RWPE1 (cell line): ENCODE measurements around the gene PTPRCAP.
"Not testable (repeated sequence)": the region's sequence is repeated elsewhere in the genome, so short reads cannot be mapped to it uniquely, and the experiment has no call there.

Source experiments
- CTCF ChIA-PET: fragments of 350-600 bp; sonication (Branson Sonifier 250); formaldehyde crosslinking; extraction: SDS; loops from one replicate; lab custom pipeline; 2021; lab: Yijun Ruan, JAX
- POLR2A ChIA-PET: fragments of 400-600 bp; formaldehyde crosslinking; extraction: SDS; loops from one replicate; lab custom pipeline; 2020; ENCODE audit warnings: antibody characterized with exemption; ENCODE audit not compliant: low non-redundant PET; lab: Yijun Ruan, JAX
- DNase-seq: peaks from one replicate; pipeline ENCODE4 v3.0.0; 2012; ENCODE audit warnings: low spot score
- H3K27ac ChIP-seq: fragments of 450-650 bp; 2 replicates; pipeline ENCODE4 v1.5.1; 2017
- CTCF ChIP-seq: fragments of 450-650 bp; conservative IDR thresholded peaks from 2 replicates; pipeline ENCODE4 v1.5.1; 2017; ENCODE audit warnings: low read depth, mild to moderate bottlenecking

The PTPRCAP gene

GRCh38 chr11:67468456-67468758 lies 30.9 kb upstream of the PTPRCAP start:
- POLR2A ChIA-PET = interaction anchor here (0.5 to 2.5 kb wide), 8 partner anchors 14 to 115 kb away, joined by 3 to 11 read pairs (median 4); partner anchors contain the start of genes AIP, CORO1B, PITPNM1 and POLD4
- DNase-seq = no peak
- CTCF ChIA-PET = interaction anchor here (0.7 to 1.9 kb wide), 3 partner anchors 29 to 147 kb away, joined by 4 to 13 read pairs (median 5); partner anchors contain the start of gene PPP1CA

GRCh38 chr11:67468056-67468455 lies 30.6 kb upstream of the PTPRCAP start:
- peak; percentile 89 for DNase-seq
- peak overlapping the region; percentile 96 for H3K27ac ChIP-seq
- CTCF ChIA-PET = interaction anchor here (0.7 to 1.9 kb wide), 2 partner anchors 67 to 147 kb away, joined by 5 to 13 read pairs; partner anchors contain the start of gene PPP1CA
- POLR2A ChIA-PET = interaction anchor here (1.0 to 2.5 kb wide), 8 partner anchors 15 to 128 kb away, joined by 3 to 11 read pairs (median 4); partner anchors contain the start of genes AIP, CORO1B, PITPNM1 and POLD4
- no peak for TF ChIP-seq CTCF

More at GRCh38 chr11:67468456-67468758, 30.9 kb upstream of the PTPRCAP start:
- TF ChIP-seq CTCF = no peak
- H3K27ac ChIP-seq = peak overlapping the region; percentile 96

GRCh38 chr11:67466962-67467771 lies 29.7 kb upstream of the PTPRCAP start:
- peak overlapping the region; percentile 96 for H3K27ac ChIP-seq
- ChIA-PET POLR2A (interaction anchor here (0.9 to 2.5 kb wide), 5 partner anchors 23 to 129 kb away, joined by 3 to 11 read pairs (median 5); partner anchors contain the start of genes CORO1B, PPP1CA and RPS6KB2), CTCF (interaction anchor here (1.9 kb wide), 1 partner anchor 66 kb away, joined by 13 read pairs; the partner anchor contains the start of gene PPP1CA)
- TF ChIP-seq CTCF = no peak
- no peak for DNase-seq

GRCh38 chr11:67466367-67466766 lies 28.9 kb upstream of the PTPRCAP start:
- DNase-seq = no peak
- peak overlapping the region; percentile 96 for H3K27ac ChIP-seq
- no peak for TF ChIP-seq CTCF
- CTCF ChIA-PET = interaction anchor here (0.6 to 0.7 kb wide), 2 partner anchors 41 to 47 kb away, joined by 3 read pairs; no protein-coding TSS in a partner anchor
- POLR2A ChIA-PET = no interaction called here

GRCh38 chr11:67465530-67465929 lies 28.0 kb upstream of the PTPRCAP start:
- POLR2A ChIA-PET = interaction anchor here (0.8 kb wide), 1 partner anchor 37 kb away, joined by 3 read pairs; the partner anchor contains the start of gene RPS6KB2
- H3K27ac ChIP-seq = peak overlapping the region; percentile 96
- DNase-seq = not testable (repeated sequence)
- CTCF ChIA-PET = interaction anchor here (0.6 to 0.7 kb wide), 5 partner anchors 11 to 121 kb away, joined by 3 read pairs; no protein-coding TSS in a partner anchor

- TF ChIP-seq CTCF = no peak
- ChIA-PET CTCF (interaction anchor here (0.6 to 0.7 kb wide), 3 partner anchors 12 to 121 kb away, joined by 3 read pairs; no protein-coding TSS in a partner anchor), POLR2A (interaction anchor here (0.5 to 0.8 kb wide), 2 partner anchors 24 to 37 kb away, joined by 3 read pairs; partner anchors contain the start of gene RPS6KB2)
- DNase-seq = no peak
- H3K27ac ChIP-seq = peak overlapping the region; percentile 96
Measured at GRCh38 chr11:67465189-67465510, 27.7 kb upstream of the PTPRCAP start.
